Stimulated activated CD4-positive, alpha-beta T cell treated with anti-CD3 and anti-CD28 coated beads, Interleukin-1b, Interleukin-23, amount 100 ng/mL, for 4 hours (primary cell): Measurements from ENCODE around the gene SORCS2.
A peak's percentile ranks its signal among the peaks of the same experiment; 100 is the strongest.

ENCODE experiments used
- DNase-seq, 2 donors: peaks; one replicate each; pipeline ENCODE4 v3.0.0-alpha.2; 2020; ENCODE audit warnings: low read depth in 2 of 2

Gene SORCS2

GRCh38 chr4:7186031-7186430, 6.3 kb upstream of the SORCS2 start:
- no peak for DNase-seq

- no peak for DNase-seq
Measured at GRCh38 chr4:7186516-7187167, 5.7 kb upstream of the SORCS2 start.

GRCh38 chr4:7187168-7187535, 5.2 kb upstream of the SORCS2 start:
- DNase-seq, result no peak

GRCh38 chr4:7187691-7188090, 4.6 kb upstream of the SORCS2 start:
- DNase-seq, result no peak

- no peak for DNase-seq
Measured at GRCh38 chr4:7189066-7189465, 3.3 kb upstream of the SORCS2 start.

GRCh38 chr4:7189475-7190277, 2.7 kb upstream of the SORCS2 start:
- DNase-seq, result no peak

GRCh38 chr4:7190278-7190594, 2.1 kb upstream of the SORCS2 start:
- no peak for DNase-seq

- DNase-seq, result no peak
Measured at GRCh38 chr4:7190691-7191545, 1.4 kb upstream of the SORCS2 start.

- no peak for DNase-seq
Measured at GRCh38 chr4:7191546-7192251, 639 bp upstream of the SORCS2 start.

GRCh38 chr4:7193030-7193958, 956 bp downstream of the SORCS2 start:
- no peak for DNase-seq

GRCh38 chr4:7194251-7195140, 2.2 kb downstream of the SORCS2 start:
- DNase-seq, result peak in 1 of 2 donors; percentile 18

GRCh38 chr4:7195141-7195515, 2.8 kb downstream of the SORCS2 start:
- no peak for DNase-seq

- DNase-seq, result no peak
Measured at GRCh38 chr4:7195546-7196287, 3.4 kb downstream of the SORCS2 start.

GRCh38 chr4:7196288-7196651, 3.9 kb downstream of the SORCS2 start:
- DNase-seq, result no peak

- DNase-seq, result no peak
Measured at GRCh38 chr4:7196736-7197135, 4.4 kb downstream of the SORCS2 start.

GRCh38 chr4:7197910-7198309, 5.6 kb downstream of the SORCS2 start:
- no peak for DNase-seq

- no peak for DNase-seq
Measured at GRCh38 chr4:7198440-7199128, 6.2 kb downstream of the SORCS2 start.

GRCh38 chr4:7199129-7199725, 6.9 kb downstream of the SORCS2 start:
- no peak for DNase-seq
